Measurements from ENCODE around the gene RFFL. TPM values are rescaled to one million over a fixed set of nuclear protein-coding genes. Genes with fewer than 3 reads are reported as not detected.
A peak's percentile ranks its signal among the peaks of the same experiment; 100 is the strongest.
"Not testable (repeated sequence)": the region's sequence is repeated elsewhere in the genome, so short reads cannot be mapped to it uniquely, and the experiment has no call there.

Gene RFFL
- total RNA-seq, 1 experiment from 2014 or later, result 75.3 TPM

GRCh38 chr17:35021520-35022380 lies 41.8 kb downstream of the RFFL start:
- in situ Hi-C loops (cut with HindIII; ENCODE audit: low pct_unique_long_range_greater_than_20kb, low sequenced_read_pairs), result no loop called here
- DNase-seq (ENCODE audit: low read depth), result no peak

GRCh38 chr17:35019386-35020179 lies 43.9 kb downstream of the RFFL start:
- in situ Hi-C loops (cut with HindIII; ENCODE audit: low pct_unique_long_range_greater_than_20kb, low sequenced_read_pairs), result no loop called here
- no peak for DNase-seq (ENCODE audit: low read depth)

- DNase-seq (ENCODE audit: low read depth), result no peak
- in situ Hi-C loops (cut with HindIII; ENCODE audit: low pct_unique_long_range_greater_than_20kb, low sequenced_read_pairs), result no loop called here
These were observed 44.7 kb downstream of the RFFL start for GRCh38 chr17:35018814-35019213.

- DNase-seq (ENCODE audit: low read depth), result no peak
- in situ Hi-C loops (cut with HindIII; ENCODE audit: low pct_unique_long_range_greater_than_20kb, low sequenced_read_pairs), result no loop called here
These were observed 46.5 kb downstream of the RFFL start for GRCh38 chr17:35017021-35017420.

- in situ Hi-C loops (cut with HindIII; ENCODE audit: low pct_unique_long_range_greater_than_20kb, low sequenced_read_pairs), result no loop called here
- no peak for DNase-seq (ENCODE audit: low read depth)
These were observed 47.1 kb downstream of the RFFL start for GRCh38 chr17:35016369-35016768.

GRCh38 chr17:35011671-35012216 lies 51.8 kb downstream of the RFFL start:
- no peak for DNase-seq (ENCODE audit: low read depth)
- in situ Hi-C loops (cut with HindIII; ENCODE audit: low pct_unique_long_range_greater_than_20kb, low sequenced_read_pairs), result no loop called here

GRCh38 chr17:35010093-35010492 lies 53.4 kb downstream of the RFFL start:
- in situ Hi-C loops (cut with HindIII; ENCODE audit: low pct_unique_long_range_greater_than_20kb, low sequenced_read_pairs), result no loop called here
- no peak for DNase-seq (ENCODE audit: low read depth)

- in situ Hi-C loops (cut with HindIII; ENCODE audit: low pct_unique_long_range_greater_than_20kb, low sequenced_read_pairs), result no loop called here
- DNase-seq (ENCODE audit: low read depth), result no peak
These were observed 56.5 kb downstream of the RFFL start for GRCh38 chr17:35006961-35007360.

GRCh38 chr17:35006345-35006744 lies 57.2 kb downstream of the RFFL start:
- in situ Hi-C loops (cut with HindIII; ENCODE audit: low pct_unique_long_range_greater_than_20kb, low sequenced_read_pairs), result no loop called here
- DNase-seq (ENCODE audit: low read depth), result no peak

GRCh38 chr17:35003778-35004177 lies 59.7 kb downstream of the RFFL start:
- in situ Hi-C loops (cut with HindIII; ENCODE audit: low pct_unique_long_range_greater_than_20kb, low sequenced_read_pairs), result no loop called here
- DNase-seq (ENCODE audit: low read depth), result no peak

- peak; percentile 40 for DNase-seq (ENCODE audit: low read depth)
- in situ Hi-C loops (cut with HindIII; ENCODE audit: low pct_unique_long_range_greater_than_20kb, low sequenced_read_pairs), result no loop called here
These were observed 60.5 kb downstream of the RFFL start for GRCh38 chr17:35002876-35003551.

- no peak for DNase-seq (ENCODE audit: low read depth)
- in situ Hi-C loops (cut with HindIII; ENCODE audit: low pct_unique_long_range_greater_than_20kb, low sequenced_read_pairs), result no loop called here
These were observed 62.0 kb downstream of the RFFL start for GRCh38 chr17:35001549-35001948.

GRCh38 chr17:35000965-35001364 lies 62.5 kb downstream of the RFFL start:
- in situ Hi-C loops (cut with HindIII; ENCODE audit: low pct_unique_long_range_greater_than_20kb, low sequenced_read_pairs); DNase-seq (ENCODE audit: low read depth): not testable (repeated sequence)

- DNase-seq (ENCODE audit: low read depth), result no peak
- in situ Hi-C loops (cut with HindIII; ENCODE audit: low pct_unique_long_range_greater_than_20kb, low sequenced_read_pairs), result no loop called here
These were observed 64.1 kb downstream of the RFFL start for GRCh38 chr17:34999456-34999855.

- in situ Hi-C loops (cut with HindIII; ENCODE audit: low pct_unique_long_range_greater_than_20kb, low sequenced_read_pairs), result no loop called here
- peak; percentile 71 for DNase-seq (ENCODE audit: low read depth)
These were observed 65.3 kb downstream of the RFFL start for GRCh38 chr17:34998205-34998604.

GRCh38 chr17:34997355-34997862 lies 66.1 kb downstream of the RFFL start:
- in situ Hi-C loops (cut with HindIII; ENCODE audit: low pct_unique_long_range_greater_than_20kb, low sequenced_read_pairs), result no loop called here
- no peak for DNase-seq (ENCODE audit: low read depth)

GRCh38 chr17:34996422-34997285 lies 66.9 kb downstream of the RFFL start:
- in situ Hi-C loops (cut with HindIII; ENCODE audit: low pct_unique_long_range_greater_than_20kb, low sequenced_read_pairs), result no loop called here
- no peak for DNase-seq (ENCODE audit: low read depth)

GRCh38 chr17:34993031-34993430 lies 70.5 kb downstream of the RFFL start:
- DNase-seq (ENCODE audit: low read depth), result no peak
- in situ Hi-C loops (cut with HindIII; ENCODE audit: low pct_unique_long_range_greater_than_20kb, low sequenced_read_pairs), result no loop called here

Measured in Caki2 (cell line).